ENCODE measurements around the gene CUX1. TPM values are rescaled to one million over a fixed set of nuclear protein-coding genes. Genes with fewer than 3 reads are reported as not detected.

Gene CUX1
- total and polyA plus RNA-seq, 2 of the 13 experiments (the other 11 are each of a cell fraction or from before 2014, with no cell fraction given): 13.7 to 14.9 TPM

DNA sequence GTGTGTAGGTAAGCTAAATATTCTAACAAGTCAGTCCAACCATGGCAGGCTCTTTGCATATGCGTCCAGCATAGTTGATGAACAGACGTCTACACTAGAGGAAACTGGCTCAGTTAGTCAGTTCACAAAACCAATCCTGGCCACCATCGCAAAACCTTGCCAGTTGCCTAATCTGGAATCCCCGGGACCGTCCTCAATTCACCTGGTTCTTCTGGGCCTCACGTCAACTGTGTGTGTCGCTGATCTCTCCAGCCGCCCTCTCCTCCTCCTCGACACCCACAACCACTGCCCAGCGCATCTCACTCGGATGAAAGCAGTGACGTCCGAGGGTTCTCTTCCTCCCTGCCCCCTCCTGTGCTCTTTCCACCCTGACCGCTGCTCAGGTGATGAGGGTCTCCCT, 251.4 kb downstream of the CUX1 start:
- ATAC-seq (no peak), DNase-seq (ENCODE audit: low spot score) (no peak), FAIRE-seq (no peak)
- WGBS (ENCODE audit: low lambda C conversion rate): 87% methylated on average over 14 of the region's 14 CpGs
- ChIA-PET CTCF (ENCODE audit: low intra/inter-chr PET ratio, low total read pairs) (no interaction called here), POLR2A (no interaction called here)
- Histone ChIP-seq H3K9me3 (ENCODE audit: low read length) (no peaks in the 10 kb centered on the region), H3K79me2 (ENCODE audit: insufficient read depth, low read length) (no peaks in the 10 kb centered on the region), H3K4me2 (ENCODE audit: low read depth, low read length) (no peak overlapping the region), H3K9ac (ENCODE audit: insufficient read depth, low read depth, low read length) (no peak overlapping the region), H3K4me3 (replicated peaks in 1 of 3; ENCODE audit: insufficient read depth in 1 of 3, low read depth in 2 of 3, low read length in 3 of 3) (no peak overlapping the region), H3K36me3 (replicated peaks in 1 of 2; ENCODE audit: control insufficient read depth in 1 of 2, insufficient read depth in 2 of 2, low read length in 2 of 2) (peaks cover 3 to 29% of the 10 kb centered on the region in 2 experiments), H2AFZ (ENCODE audit: low read length) (no peak overlapping the region), H3K27ac (ENCODE audit: extremely low read length, insufficient read depth, low read length) (no peak overlapping the region), H3K27me3 (ENCODE audit: control insufficient read depth in 1 of 2, insufficient read depth in 2 of 2, low read length in 2 of 2) (no peaks in the 10 kb centered on the region), H4K20me1 (ENCODE audit: insufficient read depth, low read length) (no peaks in the 10 kb centered on the region), H3K4me1 (ENCODE audit: insufficient read depth, low read length) (peaks cover 10% of the 10 kb centered on the region; the same call in 1 of the 2 replicates)
- no TSS peak for BruUV-seq (replicated peaks)
- intact Hi-C loops (cut with micrococcal nuclease; ENCODE audit: unreplicated experiment): no loop called here
- TF ChIP-seq, protein P1, sequence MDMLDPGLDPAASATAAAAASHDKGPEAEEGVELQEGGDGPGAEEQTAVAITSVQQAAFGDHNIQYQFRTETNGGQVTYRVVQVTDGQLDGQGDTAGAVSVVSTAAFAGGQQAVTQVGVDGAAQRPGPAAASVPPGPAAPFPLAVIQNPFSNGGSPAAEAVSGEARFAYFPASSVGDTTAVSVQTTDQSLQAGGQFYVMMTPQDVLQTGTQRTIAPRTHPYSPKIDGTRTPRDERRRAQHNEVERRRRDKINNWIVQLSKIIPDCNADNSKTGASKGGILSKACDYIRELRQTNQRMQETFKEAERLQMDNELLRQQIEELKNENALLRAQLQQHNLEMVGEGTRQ (IDR thresholded peaks at IDR 0.05; ENCODE audit: low read depth, low read length): no peak
- TF ChIP-seq, protein P1 (CRISPR knock-in tag; IDR thresholded peaks at IDR 0.05; ENCODE audit: borderline replicate concordance): no peak
- TF ChIP-seq IKZF1 (IDR thresholded peaks at IDR 0.05): no peak
- no peak for TF ChIP-seq RBM39 (IDR thresholded peaks at IDR 0.05; ENCODE audit: low read depth, low read length, poor library complexity, severe bottlenecking)
- TF ChIP-seq HCFC1 (IDR thresholded peaks at IDR 0.05; ENCODE audit: low read depth, low read length): no peak
- no peak for TF ChIP-seq ZNF451 (CRISPR knock-in tag; IDR thresholded peaks at IDR 0.05)
- no peak for TF ChIP-seq ETV5 (CRISPR knock-in tag; IDR thresholded peaks at IDR 0.05; ENCODE audit: borderline replicate concordance)
- TF ChIP-seq KDM4B (CRISPR knock-in tag; IDR thresholded peaks at IDR 0.05): no peak
- no peak for TF ChIP-seq ZFP41 (CRISPR knock-in tag; IDR thresholded peaks at IDR 0.05; ENCODE audit: borderline replicate concordance)
- TF ChIP-seq ISX (CRISPR knock-in tag; conservative IDR thresholded peaks at IDR 0.05): no peak
- TF ChIP-seq, protein P2, sequence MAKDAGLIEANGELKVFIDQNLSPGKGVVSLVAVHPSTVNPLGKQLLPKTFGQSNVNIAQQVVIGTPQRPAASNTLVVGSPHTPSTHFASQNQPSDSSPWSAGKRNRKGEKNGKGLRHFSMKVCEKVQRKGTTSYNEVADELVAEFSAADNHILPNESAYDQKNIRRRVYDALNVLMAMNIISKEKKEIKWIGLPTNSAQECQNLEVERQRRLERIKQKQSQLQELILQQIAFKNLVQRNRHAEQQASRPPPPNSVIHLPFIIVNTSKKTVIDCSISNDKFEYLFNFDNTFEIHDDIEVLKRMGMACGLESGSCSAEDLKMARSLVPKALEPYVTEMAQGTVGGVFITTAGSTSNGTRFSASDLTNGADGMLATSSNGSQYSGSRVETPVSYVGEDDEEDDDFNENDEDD (CRISPR knock-in tag; IDR thresholded peaks at IDR 0.05; ENCODE audit: borderline replicate concordance): no peak
- TF ChIP-seq MED1 (CRISPR knock-in tag; IDR thresholded peaks at IDR 0.05): no peak
- TF ChIP-seq TSC22D2 (CRISPR knock-in tag; IDR thresholded peaks at IDR 0.05; ENCODE audit: borderline replicate concordance): no peak
- TF ChIP-seq NKX3-1 (CRISPR knock-in tag; IDR thresholded peaks at IDR 0.05): no peak
- TF ChIP-seq ZNF652 (CRISPR knock-in tag; IDR thresholded peaks at IDR 0.05; ENCODE audit: borderline replicate concordance, low read depth): no peak
- TF ChIP-seq, protein P3, sequence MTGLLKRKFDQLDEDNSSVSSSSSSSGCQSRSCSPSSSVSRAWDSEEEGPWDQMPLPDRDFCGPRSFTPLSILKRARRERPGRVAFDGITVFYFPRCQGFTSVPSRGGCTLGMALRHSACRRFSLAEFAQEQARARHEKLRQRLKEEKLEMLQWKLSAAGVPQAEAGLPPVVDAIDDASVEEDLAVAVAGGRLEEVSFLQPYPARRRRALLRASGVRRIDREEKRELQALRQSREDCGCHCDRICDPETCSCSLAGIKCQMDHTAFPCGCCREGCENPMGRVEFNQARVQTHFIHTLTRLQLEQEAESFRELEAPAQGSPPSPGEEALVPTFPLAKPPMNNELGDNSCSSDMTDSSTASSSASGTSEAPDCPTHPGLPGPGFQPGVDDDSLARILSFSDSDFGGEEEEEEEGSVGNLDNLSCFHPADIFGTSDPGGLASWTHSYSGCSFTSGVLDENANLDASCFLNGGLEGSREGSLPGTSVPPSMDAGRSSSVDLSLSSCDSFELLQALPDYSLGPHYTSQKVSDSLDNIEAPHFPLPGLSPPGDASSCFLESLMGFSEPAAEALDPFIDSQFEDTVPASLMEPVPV (CRISPR knock-in tag; IDR thresholded peaks at IDR 0.05): no peak
- no peak for TF ChIP-seq ZNF331 (CRISPR knock-in tag; IDR thresholded peaks at IDR 0.05)
- TF ChIP-seq ZNF431 (CRISPR knock-in tag; IDR thresholded peaks at IDR 0.05; ENCODE audit: borderline replicate concordance, low read depth): no peak
- no peak for TF ChIP-seq PRMT3 (CRISPR knock-in tag; IDR thresholded peaks at IDR 0.05; ENCODE audit: borderline replicate concordance, low read depth)
- in situ Hi-C loops (cut with HindIII; ENCODE audit: extremely low pct_ligation_motif_present, low pct_unique_long_range_greater_than_20kb): no loop called here
